ENCODE data around the gene NDST1.
"Not testable (repeated sequence)": the region's sequence is repeated elsewhere in the genome, so short reads cannot be mapped to it uniquely, and the experiment has no call there.

NDST1 gene

GRCh38 chr5:150507474-150508276, at the start of gene NDST1:
TSS of gene NDST1 (plus strand) at chr5:150508131. CDS start at chr5:150521255, 13,124 bp downstream.
- DNase-seq: no peak

- peak; percentile 98 for DNase-seq
Measured at GRCh38 chr5:150458802-150459557, 49.0 kb upstream of the NDST1 start.

- no peak for DNase-seq
Measured at GRCh38 chr5:150460781-150461180, 47.1 kb upstream of the NDST1 start.

GRCh38 chr5:150461231-150461630, 46.7 kb upstream of the NDST1 start:
- no peak for DNase-seq

- DNase-seq: no peak
Measured at GRCh38 chr5:150464554-150465012, 43.3 kb upstream of the NDST1 start.

GRCh38 chr5:150465927-150466326, 42.0 kb upstream of the NDST1 start:
- DNase-seq: no peak

- no peak for DNase-seq
Measured at GRCh38 chr5:150468206-150468605, 39.7 kb upstream of the NDST1 start.

- no peak for DNase-seq
Measured at GRCh38 chr5:150469718-150470469, 38.0 kb upstream of the NDST1 start.

GRCh38 chr5:150473673-150474358, 34.1 kb upstream of the NDST1 start:
- no peak for DNase-seq

- DNase-seq: not testable (repeated sequence)
Measured at GRCh38 chr5:150476568-150476967, 31.4 kb upstream of the NDST1 start.

- DNase-seq: no peak
Measured at GRCh38 chr5:150479416-150479815, 28.5 kb upstream of the NDST1 start.

- no peak for DNase-seq
Measured at GRCh38 chr5:150481708-150481965, 26.3 kb upstream of the NDST1 start.

GRCh38 chr5:150481972-150482406, 25.9 kb upstream of the NDST1 start:
- no peak for DNase-seq

GRCh38 chr5:150484964-150485692, 22.8 kb upstream of the NDST1 start:
- no peak for DNase-seq

GRCh38 chr5:150485693-150486401, 22.1 kb upstream of the NDST1 start:
- peak; percentile 73 for DNase-seq

GRCh38 chr5:150486402-150487198, 21.3 kb upstream of the NDST1 start:
- peak; percentile 82 for DNase-seq

GRCh38 chr5:150487199-150488061, 20.5 kb upstream of the NDST1 start:
- DNase-seq: no peak

GRCh38 chr5:150488519-150489359, 19.2 kb upstream of the NDST1 start:
- DNase-seq: no peak

Measured in activated CD8-positive, alpha-beta memory T cell treated with anti-CD3 and anti-CD28 coated beads for 24 hours (primary cell).